HEK293 (cell line): ENCODE measurements around the gene GAS2L2.

Experiments used
- FEZF1 ChIP-seq: fragments of 450-650 bp; formaldehyde crosslinking; IDR thresholded peaks from 2 replicates; pipeline ENCODE4 v1.5.1; 2016; ENCODE audit warnings: missing biosample characterization, missing genetic modification characterization
- KLF10 ChIP-seq: fragments of 450-650 bp; IDR thresholded peaks from 2 replicates; pipeline ENCODE4 v1.5.1; 2018; ENCODE audit warnings: missing biosample characterization, mild to moderate bottlenecking, missing genetic modification characterization
- YY1 ChIP-seq: fragments of 450-650 bp; formaldehyde crosslinking; IDR thresholded peaks from 2 replicates; pipeline ENCODE4 v1.5.1; 2018; ENCODE audit warnings: missing biosample characterization, missing genetic modification characterization
- ZBTB21 ChIP-seq: fragments of 450-650 bp; formaldehyde crosslinking; IDR thresholded peaks from 2 replicates; pipeline ENCODE4 v1.5.1; 2017; ENCODE audit warnings: missing biosample characterization, missing genetic modification characterization
- ZNF133 ChIP-seq: fragments of 450-650 bp; formaldehyde crosslinking; IDR thresholded peaks from 2 replicates; pipeline ENCODE4 v1.5.1; 2016; ENCODE audit warnings: missing biosample characterization, missing genetic modification characterization
- ZNF324 ChIP-seq: fragments of 450-650 bp; formaldehyde crosslinking; IDR thresholded peaks from 2 replicates; pipeline ENCODE4 v1.5.1; 2016; ENCODE audit warnings: missing biosample characterization, missing genetic modification characterization
- ZNF561 ChIP-seq: fragments of 450-650 bp; IDR thresholded peaks from 2 replicates; pipeline ENCODE4 v1.5.1; 2018; ENCODE audit warnings: missing biosample characterization, missing genetic modification characterization, borderline replicate concordance
- TF ChIP-seq, protein P1 (sequence below): fragments of 450-650 bp; formaldehyde crosslinking; IDR thresholded peaks from 2 replicates; pipeline ENCODE4 v1.5.1; 2016; ENCODE audit warnings: missing biosample characterization, missing genetic modification characterization
- TF ChIP-seq, protein P2 (sequence below): IDR thresholded peaks from 2 replicates; pipeline ENCODE4 v1.6.1; 2011; ENCODE audit warnings: mild to moderate bottlenecking, low read depth, low read length, borderline replicate concordance
- TF ChIP-seq, protein P3 (sequence below): fragments of 450-650 bp; formaldehyde crosslinking; IDR thresholded peaks from 2 replicates; pipeline ENCODE4 v1.5.1; 2016; ENCODE audit warnings: missing biosample characterization, missing genetic modification characterization

DNA sequence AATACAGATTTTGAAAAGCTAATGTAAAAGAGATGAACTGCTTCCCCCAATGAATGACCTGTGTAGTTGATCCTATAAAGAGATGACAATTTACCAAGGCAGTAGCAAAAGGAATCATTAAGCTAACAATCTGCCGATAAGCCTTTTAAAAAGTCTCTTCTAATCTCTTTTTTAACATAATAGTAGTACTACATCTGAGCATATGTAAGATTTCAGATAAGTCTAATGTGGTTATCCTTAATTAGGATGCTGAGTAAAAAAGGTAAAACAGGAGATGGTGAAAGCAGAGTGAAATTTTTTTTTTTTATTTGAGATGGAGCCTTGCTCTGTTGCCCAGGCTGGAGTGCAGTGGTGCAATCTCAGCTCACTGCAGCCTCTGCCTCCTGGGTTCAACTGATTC is 47.8 kb downstream of the GAS2L2 start:
- TF ChIP-seq, protein P1, sequence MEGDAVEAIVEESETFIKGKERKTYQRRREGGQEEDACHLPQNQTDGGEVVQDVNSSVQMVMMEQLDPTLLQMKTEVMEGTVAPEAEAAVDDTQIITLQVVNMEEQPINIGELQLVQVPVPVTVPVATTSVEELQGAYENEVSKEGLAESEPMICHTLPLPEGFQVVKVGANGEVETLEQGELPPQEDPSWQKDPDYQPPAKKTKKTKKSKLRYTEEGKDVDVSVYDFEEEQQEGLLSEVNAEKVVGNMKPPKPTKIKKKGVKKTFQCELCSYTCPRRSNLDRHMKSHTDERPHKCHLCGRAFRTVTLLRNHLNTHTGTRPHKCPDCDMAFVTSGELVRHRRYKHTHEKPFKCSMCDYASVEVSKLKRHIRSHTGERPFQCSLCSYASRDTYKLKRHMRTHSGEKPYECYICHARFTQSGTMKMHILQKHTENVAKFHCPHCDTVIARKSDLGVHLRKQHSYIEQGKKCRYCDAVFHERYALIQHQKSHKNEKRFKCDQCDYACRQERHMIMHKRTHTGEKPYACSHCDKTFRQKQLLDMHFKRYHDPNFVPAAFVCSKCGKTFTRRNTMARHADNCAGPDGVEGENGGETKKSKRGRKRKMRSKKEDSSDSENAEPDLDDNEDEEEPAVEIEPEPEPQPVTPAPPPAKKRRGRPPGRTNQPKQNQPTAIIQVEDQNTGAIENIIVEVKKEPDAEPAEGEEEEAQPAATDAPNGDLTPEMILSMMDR (tag by site-specific recombination), result no peak
- TF ChIP-seq, protein P2, sequence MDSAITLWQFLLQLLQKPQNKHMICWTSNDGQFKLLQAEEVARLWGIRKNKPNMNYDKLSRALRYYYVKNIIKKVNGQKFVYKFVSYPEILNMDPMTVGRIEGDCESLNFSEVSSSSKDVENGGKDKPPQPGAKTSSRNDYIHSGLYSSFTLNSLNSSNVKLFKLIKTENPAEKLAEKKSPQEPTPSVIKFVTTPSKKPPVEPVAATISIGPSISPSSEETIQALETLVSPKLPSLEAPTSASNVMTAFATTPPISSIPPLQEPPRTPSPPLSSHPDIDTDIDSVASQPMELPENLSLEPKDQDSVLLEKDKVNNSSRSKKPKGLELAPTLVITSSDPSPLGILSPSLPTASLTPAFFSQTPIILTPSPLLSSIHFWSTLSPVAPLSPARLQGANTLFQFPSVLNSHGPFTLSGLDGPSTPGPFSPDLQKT, result no peak
- TF ChIP-seq FEZF1, result no peak
- no peak for TF ChIP-seq ZBTB21 (tag by site-specific recombination)
- TF ChIP-seq ZNF561 (tag by site-specific recombination), result no peak
- no peak for TF ChIP-seq KLF10 (tag by site-specific recombination)
- TF ChIP-seq ZNF133, result no peak
- TF ChIP-seq ZNF324 (tag by site-specific recombination), result no peak
- no peak for TF ChIP-seq YY1
- TF ChIP-seq, protein P3, sequence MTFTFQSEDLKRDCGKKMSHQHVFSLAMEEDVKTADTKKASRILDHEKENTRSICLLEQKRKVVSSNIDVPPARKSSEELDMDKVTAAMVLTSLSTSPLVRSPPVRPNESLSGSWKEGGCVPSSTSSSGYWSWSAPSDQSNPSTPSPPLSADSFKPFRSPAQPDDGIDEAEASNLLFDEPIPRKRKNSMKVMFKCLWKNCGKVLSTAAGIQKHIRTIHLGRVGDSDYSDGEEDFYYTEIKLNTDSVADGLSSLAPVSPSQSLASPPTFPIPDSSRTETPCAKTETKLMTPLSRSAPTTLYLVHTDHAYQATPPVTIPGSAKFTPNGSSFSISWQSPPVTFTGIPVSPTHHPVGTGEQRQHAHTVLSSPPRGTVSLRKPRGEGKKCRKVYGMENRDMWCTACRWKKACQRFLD, result no peak
